ENCODE measurements around the gene GPR176. TPM values are rescaled to one million over a fixed set of nuclear protein-coding genes. Genes with fewer than 3 reads are reported as not detected.

The GPR176 gene
- polyA plus RNA-seq, 1 of the 3 experiments (the other 2 are of a cell fraction): 21.9 TPM

- H2AFZ ChIP-seq (ENCODE audit: low read depth): no peak overlapping the region
- no peaks in the 10 kb centered on the region for H3K9me3 ChIP-seq
- H3F3A ChIP-seq (replicated peaks; ENCODE audit: insufficient read depth): no peaks in the 10 kb centered on the region
- no peak overlapping the region for H3K9ac ChIP-seq
- no peak overlapping the region for H3K4me3 ChIP-seq (ENCODE audit: low read depth in 2 of 2, low read length in 1 of 2)
- ChIA-PET POLR2A (no interaction called here), CTCF (interaction anchor here (1.0 to 1.5 kb wide), 2 partner anchors 13 to 45 kb away, joined by 3 to 5 read pairs; no protein-coding TSS in a partner anchor)
- peaks cover 7 to 29% of the 10 kb centered on the region in 2 experiments for H3K36me3 ChIP-seq (replicated peaks in 1 of 2; ENCODE audit: control insufficient read depth in 1 of 2, insufficient read depth in 2 of 2, low read length in 1 of 2)
- no peaks in the 10 kb centered on the region for H3K9me2 ChIP-seq
- 91% methylated on average over 18 of the region's 19 CpGs for WGBS (ENCODE audit: low lambda C conversion rate)
- H3K79me2 ChIP-seq (ENCODE audit: insufficient read depth): peaks cover 32% of the 10 kb centered on the region
- no peak overlapping the region for H3K27ac ChIP-seq (ENCODE audit: low read depth in 2 of 2, low read length in 1 of 2)
- no peaks in the 10 kb centered on the region for H3K4me1 ChIP-seq (ENCODE audit: control insufficient read depth in 1 of 2, insufficient read depth in 2 of 2, low read depth in 1 of 2, low read length in 1 of 2)
- no peak overlapping the region for H3K4me2 ChIP-seq
- DNase-seq: no peak
- peaks cover 4% of the 10 kb centered on the region; the same call in 1 of the 2 replicates for H4K20me1 ChIP-seq (ENCODE audit: insufficient read depth)
- no peaks in the 10 kb centered on the region for H3K27me3 ChIP-seq (ENCODE audit: insufficient read depth)
- peak; percentile 43; the same call in 1 of the 2 replicates for TF ChIP-seq SMC3 (IDR thresholded peaks at IDR 0.05; ENCODE audit: low read depth, low read length)
- TF ChIP-seq GABPA (IDR thresholded peaks at IDR 0.05; ENCODE audit: low read depth): no peak
- peak; percentile 53 for TF ChIP-seq CTCF (IDR thresholded peaks at IDR 0.05)
- no peak for TF ChIP-seq MXI1 (IDR thresholded peaks at IDR 0.05; ENCODE audit: low read depth, low read length)
- no peak for TF ChIP-seq RFX5 (IDR thresholded peaks at IDR 0.05; ENCODE audit: low read length)
- no peak for TF ChIP-seq IRF3 (IDR thresholded peaks at IDR 0.05; ENCODE audit: low read depth, low read length)
- peak; percentile 35; the same call in 1 of the 2 replicates for TF ChIP-seq RAD21 (IDR thresholded peaks at IDR 0.05; ENCODE audit: low read length)
These were observed 118.3 kb downstream of the GPR176 start for GRCh38 chr15:39801641-39802309.

- Histone ChIP-seq H3K9me3 (no peaks in the 10 kb centered on the region), H3K4me1 (ENCODE audit: control insufficient read depth in 1 of 2, insufficient read depth in 2 of 2, low read depth in 1 of 2, low read length in 1 of 2) (no peaks in the 10 kb centered on the region), H2AFZ (ENCODE audit: low read depth) (no peak overlapping the region), H4K20me1 (ENCODE audit: insufficient read depth) (no peaks in the 10 kb centered on the region; the same call in 1 of the 2 replicates), H3F3A (replicated peaks; ENCODE audit: insufficient read depth) (peaks cover under 1% of the 10 kb centered on the region), H3K9me2 (no peaks in the 10 kb centered on the region), H3K4me2 (no peak overlapping the region), H3K27ac (ENCODE audit: low read depth in 2 of 2, low read length in 1 of 2) (no peak overlapping the region), H3K79me2 (ENCODE audit: insufficient read depth) (peaks cover 10% of the 10 kb centered on the region; the same call in 1 of the 2 replicates), H3K9ac (no peak overlapping the region), H3K27me3 (ENCODE audit: insufficient read depth) (no peaks in the 10 kb centered on the region), H3K4me3 (ENCODE audit: low read depth in 2 of 2, low read length in 1 of 2) (no peak overlapping the region), H3K36me3 (replicated peaks in 1 of 2; ENCODE audit: control insufficient read depth in 1 of 2, insufficient read depth in 2 of 2, low read length in 1 of 2) (peaks cover 7 to 15% of the 10 kb centered on the region in 2 experiments)
- ChIA-PET POLR2A (no interaction called here), CTCF (interaction anchor here (2.4 kb wide), 1 partner anchor 11 kb away, joined by 12 read pairs; no protein-coding TSS in a partner anchor)
- WGBS (ENCODE audit: low lambda C conversion rate): 78% methylated on average over 4 of the region's 6 CpGs
- no peak for TF ChIP-seq GATA2 (CRISPR knock-in tag; IDR thresholded peaks at IDR 0.05)
- no peak for TF ChIP-seq MXI1 (IDR thresholded peaks at IDR 0.05; ENCODE audit: low read depth, low read length)
- TF ChIP-seq RXRA (IDR thresholded peaks at IDR 0.05; ENCODE audit: borderline replicate concordance, low read depth): no peak
- no peak for TF ChIP-seq MAX (IDR thresholded peaks at IDR 0.05; ENCODE audit: low read depth)
- no peak for DNase-seq
These were observed 120.5 kb downstream of the GPR176 start for GRCh38 chr15:39799552-39800011.

Data from SK-N-SH (cell line).